Measurements from ENCODE around the gene B4GAT1.

DNA sequence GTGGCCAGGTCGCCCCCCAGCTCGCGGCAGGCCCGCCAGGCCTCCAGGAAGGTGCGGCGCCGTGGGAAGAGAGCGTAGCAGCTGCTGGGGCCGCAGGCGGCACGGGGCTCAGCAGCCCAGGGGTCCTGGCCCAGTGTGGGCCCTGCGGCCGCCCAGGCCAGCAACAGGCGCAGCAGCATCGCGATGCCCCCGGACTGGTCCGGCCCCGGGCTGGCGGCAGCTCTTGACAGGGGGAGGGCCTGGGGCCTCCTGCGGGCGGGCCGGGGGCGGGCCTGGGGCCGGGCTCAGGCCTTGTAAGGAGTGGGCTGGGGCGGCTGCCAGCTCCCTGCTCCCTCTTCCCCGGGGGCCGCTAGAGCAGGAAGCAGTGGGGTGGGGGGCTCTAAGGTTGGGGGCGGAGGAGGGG, 30.6 kb downstream of the B4GAT1 start, which contains the start of gene CD248:
- TF ChIP-seq, protein P1, sequence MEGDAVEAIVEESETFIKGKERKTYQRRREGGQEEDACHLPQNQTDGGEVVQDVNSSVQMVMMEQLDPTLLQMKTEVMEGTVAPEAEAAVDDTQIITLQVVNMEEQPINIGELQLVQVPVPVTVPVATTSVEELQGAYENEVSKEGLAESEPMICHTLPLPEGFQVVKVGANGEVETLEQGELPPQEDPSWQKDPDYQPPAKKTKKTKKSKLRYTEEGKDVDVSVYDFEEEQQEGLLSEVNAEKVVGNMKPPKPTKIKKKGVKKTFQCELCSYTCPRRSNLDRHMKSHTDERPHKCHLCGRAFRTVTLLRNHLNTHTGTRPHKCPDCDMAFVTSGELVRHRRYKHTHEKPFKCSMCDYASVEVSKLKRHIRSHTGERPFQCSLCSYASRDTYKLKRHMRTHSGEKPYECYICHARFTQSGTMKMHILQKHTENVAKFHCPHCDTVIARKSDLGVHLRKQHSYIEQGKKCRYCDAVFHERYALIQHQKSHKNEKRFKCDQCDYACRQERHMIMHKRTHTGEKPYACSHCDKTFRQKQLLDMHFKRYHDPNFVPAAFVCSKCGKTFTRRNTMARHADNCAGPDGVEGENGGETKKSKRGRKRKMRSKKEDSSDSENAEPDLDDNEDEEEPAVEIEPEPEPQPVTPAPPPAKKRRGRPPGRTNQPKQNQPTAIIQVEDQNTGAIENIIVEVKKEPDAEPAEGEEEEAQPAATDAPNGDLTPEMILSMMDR (IDR thresholded peaks at IDR 0.05): no peak
- TF ChIP-seq EZH2 (IDR thresholded peaks at IDR 0.05; ENCODE audit: borderline replicate concordance, insufficient read depth, low read depth, low read length, poor library complexity, severe bottlenecking): no peak
